HEK293 (cell line): Measurements from ENCODE around the gene TEDDM1.
A peak's percentile ranks its signal among the peaks of the same experiment; 100 is the strongest.

Experiments
- CTCF ChIA-PET: fragments of 350-600 bp; formaldehyde crosslinking; extraction: SDS; loops from one replicate; lab custom pipeline; 2021; ENCODE audit warnings: antibody characterized with exemption; lab: Yijun Ruan, JAX
- POLR2A ChIA-PET: fragments of 300-600 bp; formaldehyde crosslinking; extraction: SDS; loops from one replicate; lab custom pipeline; 2020; ENCODE audit warnings: antibody characterized with exemption, inconsistent platforms; lab: Yijun Ruan, JAX
- H3K27ac ChIP-seq: fragments of 200-500 bp; sonication (Bioruptor generic); 2 replicates; pipeline ENCODE4 v1.5.1; 2014; ENCODE audit warnings: low read depth, low read length, control low read depth, inconsistent platforms; ENCODE audit errors: extremely low read depth
- H3K36me3 ChIP-seq, 2 experiments: fragments of 200-500 bp in 1 of 2; sonication (Bioruptor generic) in 1 of 2; 1 replicate in 1 of 2; 2 replicates in 1 of 2; pipeline ENCODE4 v1.5.1; 2014 to 2017; ENCODE audit warnings: inconsistent platforms in 2 of 2, low read length in 2 of 2; ENCODE audit not compliant: control insufficient read depth in 2 of 2, insufficient read depth in 1 of 2
- H3K4me1 ChIP-seq: fragments of 200-500 bp; sonication (Bioruptor generic); 2 replicates; pipeline ENCODE4 v1.5.1; 2014; ENCODE audit warnings: mild to moderate bottlenecking, low read length, inconsistent platforms; ENCODE audit not compliant: control insufficient read depth, insufficient read depth
- H3K4me3 ChIP-seq: 2 replicates; pipeline ENCODE4 v1.5.1; 2011; ENCODE audit warnings: low read depth, mild to moderate bottlenecking, control low read depth, low read length, moderate library complexity
- H3K9me3 ChIP-seq: fragments of 200-500 bp; sonication (Bioruptor generic); 2 replicates; pipeline ENCODE4 v1.5.1; 2014; ENCODE audit warnings: low read depth, low read length, inconsistent platforms; ENCODE audit not compliant: control insufficient read depth, insufficient read depth
- EGR2 ChIP-seq: fragments of 450-650 bp; formaldehyde crosslinking; IDR thresholded peaks from 2 replicates; pipeline ENCODE4 v1.5.1; 2016; ENCODE audit warnings: low read depth, missing biosample characterization, missing genetic modification characterization
- FEZF1 ChIP-seq: fragments of 450-650 bp; formaldehyde crosslinking; IDR thresholded peaks from 2 replicates; pipeline ENCODE4 v1.5.1; 2016; ENCODE audit warnings: missing biosample characterization, missing genetic modification characterization
- GLIS1 ChIP-seq: fragments of 450-650 bp; formaldehyde crosslinking; IDR thresholded peaks from 2 replicates; pipeline ENCODE4 v1.5.1; 2016; ENCODE audit warnings: missing biosample characterization, missing genetic modification characterization
- GLIS2 ChIP-seq: fragments of 450-650 bp; formaldehyde crosslinking; IDR thresholded peaks from 2 replicates; pipeline ENCODE4 v1.5.1; 2016; ENCODE audit warnings: missing biosample characterization, missing genetic modification characterization
- INSM2 ChIP-seq: fragments of 450-650 bp; formaldehyde crosslinking; IDR thresholded peaks from 2 replicates; pipeline ENCODE4 v1.5.1; 2016; ENCODE audit warnings: missing biosample characterization, missing genetic modification characterization
- KLF8 ChIP-seq: fragments of 450-650 bp; formaldehyde crosslinking; IDR thresholded peaks from 2 replicates; pipeline ENCODE4 v1.5.1; 2016; ENCODE audit warnings: missing biosample characterization, missing genetic modification characterization
- KLF9 ChIP-seq: fragments of 450-650 bp; formaldehyde crosslinking; IDR thresholded peaks from 2 replicates; pipeline ENCODE4 v1.5.1; 2016; ENCODE audit warnings: missing biosample characterization, missing genetic modification characterization, low read depth
- MZF1 ChIP-seq: fragments of 450-650 bp; formaldehyde crosslinking; IDR thresholded peaks from 2 replicates; pipeline ENCODE4 v1.5.1; 2017; ENCODE audit warnings: missing biosample characterization, missing genetic modification characterization, borderline replicate concordance
- PRDM1 ChIP-seq: fragments of 450-650 bp; formaldehyde crosslinking; IDR thresholded peaks from 2 replicates; pipeline ENCODE4; 2016; ENCODE audit warnings: missing biosample characterization, missing genetic modification characterization
- SCRT1 ChIP-seq: fragments of 450-650 bp; formaldehyde crosslinking; IDR thresholded peaks from 2 replicates; pipeline ENCODE4 v1.5.1; 2016; ENCODE audit warnings: missing biosample characterization, missing genetic modification characterization, borderline replicate concordance
- TRIM28 ChIP-seq: IDR thresholded peaks from 2 replicates; pipeline ENCODE4 v1.6.1; 2011; ENCODE audit warnings: low read length, control low read depth, borderline replicate concordance
- ZBTB1 ChIP-seq: fragments of 450-650 bp; formaldehyde crosslinking; IDR thresholded peaks from 2 replicates; pipeline ENCODE4 v1.5.1; 2016; ENCODE audit warnings: missing biosample characterization, missing genetic modification characterization
- ZBTB17 ChIP-seq: fragments of 450-650 bp; formaldehyde crosslinking; IDR thresholded peaks from 2 replicates; pipeline ENCODE4 v1.5.1; 2016; ENCODE audit warnings: missing biosample characterization, missing genetic modification characterization
- ZBTB20 ChIP-seq: fragments of 450-650 bp; formaldehyde crosslinking; IDR thresholded peaks from 2 replicates; pipeline ENCODE4 v1.5.1; 2016; ENCODE audit warnings: missing biosample characterization, missing genetic modification characterization
- ZEB2 ChIP-seq: fragments of 450-650 bp; formaldehyde crosslinking; IDR thresholded peaks from 2 replicates; pipeline ENCODE4 v1.5.1; 2016; ENCODE audit warnings: missing biosample characterization, missing genetic modification characterization
- ZFHX2 ChIP-seq: fragments of 450-650 bp; formaldehyde crosslinking; conservative IDR thresholded peaks from 2 replicates; pipeline ENCODE4 v1.5.1; 2016; ENCODE audit warnings: missing biosample characterization, missing genetic modification characterization
- ZIC2 ChIP-seq: fragments of 450-650 bp; formaldehyde crosslinking; IDR thresholded peaks from 2 replicates; pipeline ENCODE4 v1.5.1; 2016; ENCODE audit warnings: missing biosample characterization, missing genetic modification characterization
- ZNF157 ChIP-seq: fragments of 450-650 bp; formaldehyde crosslinking; IDR thresholded peaks from 2 replicates; pipeline ENCODE4 v1.5.1; 2016; ENCODE audit warnings: missing biosample characterization, missing genetic modification characterization
- ZNF175 ChIP-seq: fragments of 450-650 bp; formaldehyde crosslinking; IDR thresholded peaks from 2 replicates; pipeline ENCODE4 v1.5.1; 2016; ENCODE audit warnings: missing biosample characterization, missing genetic modification characterization
- ZNF221 ChIP-seq: fragments of 450-650 bp; formaldehyde crosslinking; IDR thresholded peaks from 2 replicates; pipeline ENCODE4 v1.5.1; 2017; ENCODE audit warnings: missing biosample characterization, missing genetic modification characterization, borderline replicate concordance
- ZNF26 ChIP-seq: fragments of 450-650 bp; formaldehyde crosslinking; IDR thresholded peaks from 2 replicates; pipeline ENCODE4 v1.5.1; 2016; ENCODE audit warnings: missing biosample characterization, missing genetic modification characterization
- ZNF292 ChIP-seq: fragments of 450-650 bp; formaldehyde crosslinking; IDR thresholded peaks from 2 replicates; pipeline ENCODE4 v1.5.1; 2016; ENCODE audit warnings: low read depth, missing biosample characterization, missing genetic modification characterization, borderline replicate concordance
- ZNF391 ChIP-seq: fragments of 450-650 bp; formaldehyde crosslinking; IDR thresholded peaks from 2 replicates; pipeline ENCODE4 v1.5.1; 2016; ENCODE audit warnings: low read depth, missing biosample characterization, missing genetic modification characterization, borderline replicate concordance
- ZNF433 ChIP-seq: fragments of 450-650 bp; formaldehyde crosslinking; IDR thresholded peaks from 2 replicates; pipeline ENCODE4 v1.5.1; 2016; ENCODE audit warnings: missing biosample characterization, missing genetic modification characterization, low read depth
- ZNF544 ChIP-seq: fragments of 450-650 bp; formaldehyde crosslinking; IDR thresholded peaks from 2 replicates; pipeline ENCODE4 v1.5.0; 2017; ENCODE audit warnings: missing biosample characterization, missing genetic modification characterization
- ZNF580 ChIP-seq: fragments of 450-650 bp; formaldehyde crosslinking; IDR thresholded peaks from 2 replicates; pipeline ENCODE4 v1.5.1; 2016; ENCODE audit warnings: missing biosample characterization, missing genetic modification characterization
- ZNF677 ChIP-seq: fragments of 450-650 bp; IDR thresholded peaks from 2 replicates; pipeline ENCODE4 v1.5.0; 2018; ENCODE audit warnings: missing biosample characterization, mild to moderate bottlenecking, missing genetic modification characterization, moderate library complexity
- ZNF76 ChIP-seq: fragments of 450-650 bp; formaldehyde crosslinking; IDR thresholded peaks from 2 replicates; pipeline ENCODE4; 2016; ENCODE audit warnings: low read depth, missing biosample characterization, missing genetic modification characterization, borderline replicate concordance
- ZNF843 ChIP-seq: fragments of 450-650 bp; formaldehyde crosslinking; IDR thresholded peaks from 2 replicates; pipeline ENCODE4 v1.5.1; 2016; ENCODE audit warnings: missing biosample characterization, missing genetic modification characterization
- ZXDB ChIP-seq: fragments of 450-650 bp; formaldehyde crosslinking; IDR thresholded peaks from 2 replicates; pipeline ENCODE4 v1.5.1; 2016; ENCODE audit warnings: missing biosample characterization, missing genetic modification characterization

The TEDDM1 gene

GRCh38 chr1:182394055-182394775, 6.3 kb downstream of the TEDDM1 start:
- Histone ChIP-seq H3K4me1 (peaks cover 4% of the 10 kb centered on the region; the same call in 1 of the 2 replicates), H3K4me3 (no peak overlapping the region), H3K27ac (no peak overlapping the region)
- ChIA-PET CTCF (interaction anchor here (0.5 to 3.0 kb wide), 6 partner anchors 219 to 547 kb away, joined by 3 to 28 read pairs (median 4); no protein-coding TSS in a partner anchor), POLR2A (no interaction called here)
- TF ChIP-seq ZNF157 (tag by site-specific recombination) (peak; percentile 79), ZXDB (tag by site-specific recombination) (no peak), ZNF433 (tag by site-specific recombination) (no peak), ZNF677 (no peak), INSM2 (tag by site-specific recombination) (no peak), ZNF292 (tag by site-specific recombination) (no peak), EGR2 (tag by site-specific recombination) (peak; percentile 46; the same call in 1 of the 2 replicates), ZNF544 (tag by site-specific recombination) (no peak), ZBTB17 (no peak), ZFHX2 (tag by site-specific recombination) (peak; percentile 87), PRDM1 (tag by site-specific recombination) (no peak), ZNF26 (tag by site-specific recombination) (no peak), ZBTB1 (tag by site-specific recombination) (no peak)
- TF ChIP-seq, all 188 proteins: peak for 3
- no peaks in the 10 kb centered on the region for H3K9me3 ChIP-seq
- H3K36me3 ChIP-seq = peaks cover 3 to 13% of the 10 kb centered on the region in 2 experiments; a peak in 2 of 3 replicates

GRCh38 chr1:182392050-182393028, 8.1 kb downstream of the TEDDM1 start:
- Histone ChIP-seq H3K4me1 (peaks cover 4% of the 10 kb centered on the region; the same call in 1 of the 2 replicates), H3K4me3 (peak overlapping the region; percentile 50), H3K36me3 (peaks cover 10 to 32% of the 10 kb centered on the region in 2 experiments), H3K9me3 (no peaks in the 10 kb centered on the region), H3K27ac (peak overlapping the region; percentile 85)
- ChIA-PET CTCF (interaction anchor here (0.6 to 1.5 kb wide), 9 partner anchors 11 to 909 kb away, joined by 3 to 10 read pairs (median 4); no protein-coding TSS in a partner anchor), POLR2A (interaction anchor here (0.5 to 1.9 kb wide), 38 partner anchors 12 to 398 kb away, joined by 3 to 28 read pairs (median 4); no protein-coding TSS in a partner anchor)
- TF ChIP-seq SCRT1 (tag by site-specific recombination) = no peak
- TF ChIP-seq ZNF76 (tag by site-specific recombination) = 0 out of 2 replicates have a peak, but pooled peaks have one; percentile 43
- peak; percentile 65 for TF ChIP-seq GLIS1 (tag by site-specific recombination)
- TF ChIP-seq ZEB2 (tag by site-specific recombination) = peak; percentile 13; the same call in 1 of the 2 replicates
- TF ChIP-seq ZNF221 (tag by site-specific recombination) = 0 out of 2 replicates have a peak, but pooled peaks have one; percentile 60
- TF ChIP-seq ZIC2 (tag by site-specific recombination) = peak; percentile 93
- TF ChIP-seq KLF8 (tag by site-specific recombination) = peak; percentile 72; the same call in 1 of the 2 replicates
- TF ChIP-seq MZF1 (tag by site-specific recombination) = 0 out of 2 replicates have a peak, but pooled peaks have one; percentile 18
- 0 out of 2 replicates have a peak, but pooled peaks have one; percentile 15 for TF ChIP-seq ZNF580 (tag by site-specific recombination)
- peak; percentile 56 for TF ChIP-seq ZXDB (tag by site-specific recombination)
- TF ChIP-seq KLF9 (tag by site-specific recombination) = 0 out of 2 replicates have a peak, but pooled peaks have one; percentile 0
- no peak for TF ChIP-seq ZNF175 (tag by site-specific recombination)
- 0 out of 2 replicates have a peak, but pooled peaks have one; percentile 24 for TF ChIP-seq ZNF391 (tag by site-specific recombination)
- TF ChIP-seq FEZF1 (tag by site-specific recombination) = peak; percentile 80
- TF ChIP-seq GLIS2 (tag by site-specific recombination) = peak; percentile 95
- TF ChIP-seq TRIM28 = no peak
- TF ChIP-seq ZNF843 (tag by site-specific recombination) = peak; percentile 29; the same call in 1 of the 2 replicates
- TF ChIP-seq ZBTB20 = peak; percentile 84
